Bone marrow (tissue), 2 donors: ENCODE results near the gene TRPM5.

Experiments used
- DNase-seq, 2 donors: peaks; one replicate each; lab custom pipeline; 2025; lab: John Stamatoyannopoulos, UW

The TRPM5 gene

DNA sequence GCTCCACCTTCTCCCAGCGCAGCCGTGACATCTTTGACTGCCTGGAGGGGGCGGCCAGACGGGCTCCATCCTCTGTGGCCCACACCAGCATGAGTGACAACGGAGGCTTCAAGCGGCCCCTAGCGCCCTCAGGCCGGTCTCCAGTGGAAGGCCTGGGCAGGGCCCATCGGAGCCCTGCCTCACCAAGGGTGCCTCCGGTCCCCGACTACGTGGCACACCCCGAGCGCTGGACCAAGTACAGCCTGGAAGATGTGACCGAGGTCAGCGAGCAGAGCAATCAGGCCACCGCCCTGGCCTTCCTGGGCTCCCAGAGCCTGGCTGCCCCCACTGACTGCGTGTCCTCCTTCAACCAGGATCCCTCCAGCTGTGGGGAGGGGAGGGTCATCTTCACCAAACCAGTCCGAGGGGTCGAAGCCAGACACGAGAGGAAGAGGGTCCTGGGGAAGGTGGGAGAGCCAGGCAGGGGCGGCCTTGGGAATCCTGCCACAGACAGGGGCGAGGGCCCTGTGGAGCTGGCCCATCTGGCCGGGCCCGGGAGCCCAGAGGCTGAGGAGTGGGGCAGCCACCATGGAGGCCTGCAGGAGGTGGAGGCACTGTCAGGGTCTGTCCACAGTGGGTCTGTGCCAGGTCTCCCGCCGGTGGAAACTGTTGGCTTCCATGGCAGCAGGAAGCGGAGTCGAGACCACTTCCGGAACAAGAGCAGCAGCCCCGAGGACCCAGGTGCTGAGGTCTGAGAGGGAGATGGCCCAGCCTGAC is 41.2 kb downstream of the TRPM5 start:
- no peak for DNase-seq

DNA sequence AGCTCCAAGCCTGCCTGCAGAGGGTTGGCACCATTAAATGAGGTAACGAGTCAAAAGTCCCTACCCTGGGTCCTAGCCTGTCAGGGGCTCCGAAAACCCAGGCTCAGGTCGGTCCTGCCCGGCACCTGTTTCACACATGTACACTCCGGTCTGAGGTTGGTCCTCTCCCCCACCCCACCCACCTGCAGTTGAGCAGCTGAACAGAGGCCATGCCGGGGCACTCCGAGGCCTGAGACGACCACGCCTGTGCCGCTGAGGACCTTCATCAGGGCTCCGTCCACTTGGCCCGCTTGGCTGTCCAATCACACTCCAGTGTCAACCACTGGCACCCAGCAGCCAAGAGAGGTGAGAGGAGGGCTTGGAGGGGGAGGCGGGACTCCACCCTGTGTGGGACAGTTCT is 42.2 kb downstream of the TRPM5 start:
- DNase-seq, result no peak

DNA sequence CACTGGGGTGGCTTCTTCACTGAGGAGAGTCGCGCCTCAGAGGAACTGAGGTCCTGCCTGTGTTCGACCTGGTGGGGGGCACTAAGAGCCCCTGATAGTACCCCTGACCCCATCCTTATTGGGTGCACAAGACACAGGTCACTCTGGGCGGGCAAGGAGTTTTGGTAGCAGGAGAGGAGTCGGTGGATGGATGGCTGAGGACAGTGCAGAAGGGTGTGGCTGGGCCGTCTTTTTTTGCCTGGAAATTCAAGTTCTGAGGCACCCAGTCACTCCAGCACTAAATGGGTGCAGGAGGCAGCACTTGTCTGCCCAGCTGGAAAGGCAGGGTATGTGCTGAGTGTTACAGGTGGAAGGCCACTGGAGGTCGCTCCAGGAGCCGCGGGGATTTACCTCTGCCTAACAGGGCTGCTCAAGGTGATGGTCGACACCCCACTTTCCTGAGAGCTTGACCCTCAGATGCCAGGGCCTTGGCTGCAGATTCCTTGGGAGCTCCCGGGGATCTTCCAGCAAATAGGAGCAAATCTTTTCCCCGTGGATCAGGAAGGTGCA is 42.8 kb downstream of the TRPM5 start:
- no peak for DNase-seq

DNA sequence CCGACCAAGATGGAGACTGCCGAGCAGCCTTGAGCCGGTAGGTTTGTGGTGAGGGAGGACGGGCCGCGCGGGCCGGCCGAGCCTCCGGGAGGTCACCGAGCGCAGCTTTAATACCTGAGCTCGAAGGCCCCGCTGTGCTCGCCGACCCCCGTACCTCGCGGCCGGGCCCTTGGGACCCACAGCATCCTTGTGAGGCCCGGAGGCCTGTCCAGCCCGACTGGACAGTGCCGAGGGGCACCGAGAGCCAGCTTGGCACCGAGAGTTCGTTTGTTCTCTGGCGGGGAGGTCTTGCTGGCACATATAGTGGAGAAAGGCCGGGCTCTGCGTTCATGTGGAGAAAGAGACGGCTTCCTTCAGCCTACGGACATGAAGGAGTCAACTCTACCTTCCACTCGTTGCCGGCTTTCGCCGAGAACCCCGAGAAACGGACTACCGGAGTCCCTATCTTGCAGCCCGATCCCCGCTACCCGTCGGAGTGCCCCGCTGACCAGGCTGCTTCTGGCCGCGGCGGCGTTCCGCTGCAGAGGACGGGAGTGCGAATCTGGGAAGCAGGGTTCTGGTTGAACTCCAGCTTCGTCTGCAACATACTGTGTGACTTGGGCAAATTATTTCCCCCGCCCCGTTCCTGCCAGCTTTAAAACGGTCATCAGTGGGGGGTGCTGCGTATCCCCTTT is 43.4 kb downstream of the TRPM5 start:
- DNase-seq, result peak in 1 of 2 donors; percentile 60

DNA sequence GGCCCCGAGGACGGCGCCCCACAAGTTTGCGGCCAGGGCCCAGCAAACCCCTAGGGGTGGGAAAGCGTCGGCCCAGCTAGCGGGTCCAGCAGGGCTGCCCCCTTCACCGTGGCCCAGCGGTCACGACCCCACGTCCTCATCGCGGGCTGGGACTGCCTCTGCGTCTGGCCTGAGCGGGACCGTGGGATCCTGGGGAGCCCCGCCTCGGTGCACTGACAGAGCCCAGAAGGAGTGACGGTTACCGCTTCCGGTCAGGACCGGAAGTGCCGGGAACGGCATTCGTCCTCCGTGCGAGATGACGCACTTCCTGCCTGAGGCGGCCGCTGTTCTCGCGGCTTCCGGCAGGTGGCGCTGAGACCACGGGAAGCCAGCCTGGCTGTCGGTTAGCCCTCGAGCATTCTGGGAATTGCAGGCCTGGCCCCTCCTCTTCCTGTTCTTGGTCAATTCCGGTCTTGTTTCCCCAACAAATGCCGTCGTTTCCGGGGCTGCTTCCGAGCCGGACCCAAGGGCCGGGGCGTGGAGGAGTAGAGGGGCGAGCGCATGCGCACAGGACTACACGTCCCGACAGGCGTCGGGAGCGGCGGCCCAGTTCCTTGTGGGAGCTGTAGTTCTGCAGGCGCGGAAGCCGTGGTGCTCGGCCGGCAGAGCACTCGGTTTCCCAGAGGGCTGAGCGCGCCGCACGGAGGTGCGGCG is 44.1 kb downstream of the TRPM5 start, which contains the start of gene TSSC4:
TSS of gene TSSC4 (plus strand) at position 682 of the 693 bp plus-strand sequence. CDS start 1,884 bp downstream, outside the sequence.
- DNase-seq, result peak; percentile 91 to 100

DNA sequence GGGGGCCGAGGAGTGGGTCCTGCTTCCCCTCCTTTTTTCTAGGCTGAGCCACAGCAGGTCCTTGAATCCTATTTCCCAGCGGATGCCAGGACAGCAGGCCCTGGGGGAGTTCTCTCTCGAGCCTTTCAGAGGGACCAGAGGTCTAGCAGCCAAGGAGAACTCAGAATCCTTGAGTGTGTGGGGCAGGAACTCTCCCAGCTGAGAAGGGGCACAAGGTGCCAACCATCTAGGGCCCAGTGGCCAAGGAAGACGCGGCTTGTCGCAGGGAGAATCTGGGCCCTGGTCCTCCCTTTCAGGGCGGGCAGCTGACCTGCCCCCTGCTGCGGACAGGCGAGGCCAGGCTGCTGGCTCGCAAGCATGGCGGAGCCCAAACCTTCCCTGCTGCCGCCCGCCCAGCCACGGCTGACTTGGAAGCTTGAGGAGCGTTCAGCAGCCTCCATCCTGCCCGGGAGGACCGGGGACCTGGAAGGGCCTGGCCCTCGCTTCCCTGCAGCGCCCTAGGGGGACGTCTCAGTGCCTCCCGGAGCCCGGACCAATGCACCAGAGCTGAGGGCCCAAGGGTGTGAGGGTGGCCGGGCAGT is 44.7 kb downstream of the TRPM5 start:
- DNase-seq, result no peak

DNA sequence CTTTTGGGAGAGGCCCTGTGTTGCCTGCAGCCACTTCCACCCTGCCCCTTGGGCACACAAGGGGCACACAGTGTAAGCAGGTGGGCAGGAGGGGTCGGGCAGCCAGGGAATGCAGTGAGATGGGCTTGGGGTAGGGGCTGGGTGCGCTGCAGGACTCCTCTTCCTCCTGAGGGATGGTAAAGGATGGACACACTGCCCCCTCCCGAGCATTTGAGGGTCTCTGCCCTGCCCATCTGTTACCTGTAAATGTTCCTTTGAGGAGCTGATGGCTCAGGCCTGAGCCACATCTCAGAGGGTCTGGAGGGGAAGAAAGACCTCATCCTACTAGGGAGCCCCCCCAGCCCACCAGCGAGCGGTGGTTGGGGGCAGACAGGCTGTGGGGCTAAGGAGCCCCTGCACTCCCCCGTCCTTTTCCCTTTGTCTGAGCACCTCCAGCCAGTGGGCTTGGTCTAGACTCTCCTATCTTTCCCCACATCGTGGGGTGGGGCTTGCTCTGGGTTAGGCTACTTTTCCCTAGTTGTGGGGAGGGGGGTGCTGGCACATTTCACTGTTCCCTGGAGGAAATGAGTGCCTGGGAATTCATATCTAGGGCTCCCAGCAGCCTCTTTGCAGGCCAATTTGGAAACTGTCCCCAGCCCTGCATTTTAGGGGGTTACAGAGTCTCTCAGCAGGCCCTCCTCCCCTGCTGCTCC is 45.5 kb downstream of the TRPM5 start:
- no peak for DNase-seq

DNA sequence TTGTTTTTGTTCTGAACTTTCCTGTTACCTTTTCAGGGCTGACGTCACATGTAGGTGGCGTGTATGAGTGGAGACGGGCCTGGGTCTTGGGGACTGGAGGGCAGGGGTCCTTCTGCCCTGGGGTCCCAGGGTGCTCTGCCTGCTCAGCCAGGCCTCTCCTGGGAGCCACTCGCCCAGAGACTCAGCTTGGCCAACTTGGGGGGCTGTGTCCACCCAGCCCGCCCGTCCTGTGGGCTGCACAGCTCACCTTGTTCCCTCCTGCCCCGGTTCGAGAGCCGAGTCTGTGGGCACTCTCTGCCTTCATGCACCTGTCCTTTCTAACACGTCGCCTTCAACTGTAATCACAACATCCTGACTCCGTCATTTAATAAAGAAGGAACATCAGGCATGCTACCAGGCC is 47.3 kb downstream of the TRPM5 start:
- DNase-seq, result no peak

DNA sequence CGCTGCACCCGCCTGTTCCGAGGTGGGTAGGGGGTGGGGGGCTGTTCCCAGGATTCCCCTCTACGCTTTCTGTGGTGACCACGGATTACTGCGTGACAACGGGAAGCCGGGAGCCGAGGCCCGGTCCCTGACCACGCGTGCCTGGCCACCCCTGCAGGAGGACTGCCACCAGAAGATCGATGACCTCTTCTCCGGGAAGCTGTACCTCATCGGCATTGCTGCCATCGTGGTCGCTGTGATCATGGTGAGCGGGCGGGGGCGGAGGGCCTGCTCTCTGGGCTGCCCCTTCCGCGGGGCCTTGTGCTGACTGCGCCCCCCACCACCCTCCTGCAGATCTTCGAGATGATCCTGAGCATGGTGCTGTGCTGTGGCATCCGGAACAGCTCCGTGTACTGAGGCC is 47.8 kb downstream of the TRPM5 start:
- DNase-seq, result no peak

DNA sequence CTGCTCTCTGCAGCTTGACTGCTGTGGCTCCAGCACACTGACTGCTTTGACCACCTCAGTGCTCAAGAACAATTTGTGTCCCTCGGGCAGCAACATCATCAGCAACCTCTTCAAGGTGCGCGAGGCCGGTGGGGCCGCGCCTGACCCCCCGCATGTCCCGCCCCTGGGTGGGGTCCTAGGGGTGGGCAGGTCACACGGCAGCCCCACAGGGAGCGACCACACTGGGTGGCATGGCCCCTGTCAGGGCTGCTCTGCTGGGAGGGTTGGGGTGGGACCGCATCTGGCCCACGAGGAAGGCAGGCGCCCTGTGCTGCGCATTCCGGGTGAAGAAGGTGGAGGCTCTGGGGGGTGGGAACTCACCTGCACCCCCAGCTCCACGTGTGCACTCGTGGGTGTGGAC is 48.5 kb downstream of the TRPM5 start:
- no peak for DNase-seq

DNA sequence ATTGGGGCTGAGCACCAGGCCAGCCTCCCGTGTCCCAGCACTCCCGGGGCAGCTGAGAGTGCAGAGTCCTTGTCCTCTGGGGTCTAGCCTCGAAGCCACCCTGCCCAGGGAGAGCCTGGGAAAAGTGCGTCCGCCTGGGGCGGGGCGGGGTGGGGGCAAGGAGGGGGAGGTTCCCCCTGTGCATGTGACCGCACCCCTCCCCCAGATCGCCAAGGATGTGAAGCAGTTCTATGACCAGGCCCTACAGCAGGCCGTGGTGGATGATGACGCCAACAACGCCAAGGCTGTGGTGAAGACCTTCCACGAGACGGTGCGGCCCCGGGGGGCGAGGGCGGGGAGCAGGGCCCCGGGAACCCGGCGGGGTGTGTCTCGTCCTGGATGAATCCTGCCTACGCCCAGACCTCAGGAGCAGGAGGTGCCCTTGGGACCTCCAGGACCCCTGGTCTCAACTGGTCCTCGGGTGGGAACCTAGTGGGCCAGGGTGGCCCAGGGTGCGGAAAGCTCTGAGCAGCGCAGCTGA is 49.0 kb downstream of the TRPM5 start:
- no peak for DNase-seq

DNA sequence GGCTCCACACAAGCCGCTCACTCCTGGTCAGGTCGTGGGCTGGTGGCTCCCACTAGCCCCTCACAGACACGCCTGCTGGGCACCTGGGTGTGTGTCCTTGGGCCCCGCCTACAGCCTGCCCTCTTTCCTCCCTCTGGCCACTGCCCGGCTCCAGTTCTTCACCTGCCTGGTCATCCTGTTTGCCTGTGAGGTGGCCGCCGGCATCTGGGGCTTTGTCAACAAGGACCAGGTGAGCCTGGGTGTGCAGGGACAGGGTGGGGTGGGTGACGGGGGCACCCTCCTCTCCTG is 49.6 kb downstream of the TRPM5 start:
- no peak for DNase-seq
